ENCODE data around the gene XAGE2. TPM values are rescaled to one million over a fixed set of nuclear protein-coding genes. Genes with fewer than 3 reads are reported as not detected.
"Not testable (repeated sequence)": the region's sequence is repeated elsewhere in the genome, so short reads cannot be mapped to it uniquely, and the experiment has no call there.

Gene XAGE2
- not detected for total RNA-seq

GRCh38 chrX:52368368-52369055 is at the start of gene XAGE2:
Gene XAGE2, plus strand, starts transcription at chrX:52369021. Its CDS starts 994 bp downstream, at chrX:52370015.
- no peak for DNase-seq

GRCh38 chrX:52337410-52337809 is 31.4 kb upstream of the XAGE2 start:
- DNase-seq, result no peak

GRCh38 chrX:52341493-52341892 is 27.3 kb upstream of the XAGE2 start:
- no peak for DNase-seq

- not testable (repeated sequence) for DNase-seq
Measured at GRCh38 chrX:52343131-52343530, 25.7 kb upstream of the XAGE2 start.

- DNase-seq, result not testable (repeated sequence)
Measured at GRCh38 chrX:52345402-52345801, 23.4 kb upstream of the XAGE2 start.

- DNase-seq, result no peak
Measured at GRCh38 chrX:52346174-52347165, 22.4 kb upstream of the XAGE2 start.

- DNase-seq, result no peak
Measured at GRCh38 chrX:52349681-52350080, 19.1 kb upstream of the XAGE2 start.

GRCh38 chrX:52352551-52352950 is 16.3 kb upstream of the XAGE2 start:
- no peak for DNase-seq

GRCh38 chrX:52353838-52354237 is 15.0 kb upstream of the XAGE2 start:
- DNase-seq, result no peak

- DNase-seq, result no peak
Measured at GRCh38 chrX:52355108-52355507, 13.7 kb upstream of the XAGE2 start.

- DNase-seq, result no peak
Measured at GRCh38 chrX:52359614-52360232, 9.1 kb upstream of the XAGE2 start.

GRCh38 chrX:52361941-52362340 is 6.9 kb upstream of the XAGE2 start:
- DNase-seq, result no peak

GRCh38 chrX:52363247-52363883 is 5.5 kb upstream of the XAGE2 start:
- no peak for DNase-seq

- no peak for DNase-seq
Measured at GRCh38 chrX:52378870-52379269, 10.0 kb downstream of the XAGE2 start.

- DNase-seq, result no peak
Measured at GRCh38 chrX:52380993-52381392, 12.2 kb downstream of the XAGE2 start.

GRCh38 chrX:52410439-52411394 is 41.9 kb downstream of the XAGE2 start:
- DNase-seq, result no peak

- no peak for DNase-seq
Measured at GRCh38 chrX:52415304-52415703, 46.5 kb downstream of the XAGE2 start.

- DNase-seq, result no peak
Measured at GRCh38 chrX:52416816-52417215, 48.0 kb downstream of the XAGE2 start.

GRCh38 chrX:52420824-52421443 is 52.1 kb downstream of the XAGE2 start:
- DNase-seq, result no peak

GRCh38 chrX:52422884-52423283 is 54.1 kb downstream of the XAGE2 start:
- no peak for DNase-seq

- no peak for DNase-seq
Measured at GRCh38 chrX:52424656-52425055, 55.8 kb downstream of the XAGE2 start.

Measured in occipital lobe (tissue), 2 donors.